HG02943 (cell line): ENCODE results near the gene USP46.

Experiments used
- ATAC-seq: cut with Tn5 transposase; IDR thresholded peaks from one replicate; pipeline ENCODE4 v1.9.1; 2021; ENCODE audit warnings: mild to moderate bottlenecking, low read depth, moderate library complexity; ENCODE audit not compliant: unreplicated experiment

The USP46 gene

GRCh38 chr4:52659001-52659721, at the start of gene USP46:
Gene USP46, minus strand, starts transcription at chr4:52659301. Its CDS starts 151 bp downstream, at chr4:52659150.
- ATAC-seq, result peak; percentile 88

GRCh38 chr4:52704661-52705060, 45.6 kb upstream of the USP46 start:
- no peak for ATAC-seq

GRCh38 chr4:52704133-52704532, 45.0 kb upstream of the USP46 start:
- no peak for ATAC-seq

DNA sequence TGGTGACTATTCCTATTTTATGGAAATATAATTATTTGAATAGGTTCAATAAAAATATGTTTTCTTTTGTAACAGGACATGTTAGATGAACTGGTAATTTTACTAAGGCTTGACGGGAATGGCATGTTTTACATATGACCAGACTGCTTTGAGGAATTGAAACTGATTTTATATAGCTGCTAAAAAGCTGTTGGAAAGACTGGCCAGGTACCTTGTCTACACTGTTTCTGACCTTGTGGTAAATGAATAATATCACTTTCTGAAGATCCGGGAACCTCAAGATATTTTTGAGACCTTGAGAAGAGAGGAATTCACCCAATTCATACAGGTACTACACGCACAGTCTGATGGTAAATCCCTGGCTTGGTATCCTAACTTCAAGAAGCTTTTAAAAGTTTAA, 42.1 kb upstream of the USP46 start:
- ATAC-seq, result peak; percentile 87

DNA sequence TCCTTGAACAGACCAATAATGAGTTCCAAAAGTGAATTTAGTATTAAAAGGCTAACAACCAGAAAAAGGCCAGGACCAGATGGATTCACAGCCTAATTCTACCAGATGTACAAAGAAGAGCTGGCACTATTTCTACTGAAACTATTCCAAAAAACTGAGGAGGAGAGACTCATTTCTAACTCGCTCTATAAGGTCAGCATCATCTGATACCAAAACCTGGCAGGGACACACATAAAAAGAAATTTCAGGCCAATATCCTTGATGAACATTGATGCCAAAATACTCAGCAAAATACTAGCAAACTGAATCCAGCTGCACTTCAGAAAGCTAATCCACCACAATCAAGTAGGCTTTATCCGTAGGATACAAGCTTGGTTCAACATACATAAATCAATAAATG, 35.8 kb upstream of the USP46 start:
- ATAC-seq, result no peak

GRCh38 chr4:52693492-52693891, 34.4 kb upstream of the USP46 start:
- ATAC-seq, result no peak

GRCh38 chr4:52689096-52689495, 30.0 kb upstream of the USP46 start:
- no peak for ATAC-seq

- ATAC-seq, result no peak
Measured at GRCh38 chr4:52687696-52688095, 28.6 kb upstream of the USP46 start.

DNA sequence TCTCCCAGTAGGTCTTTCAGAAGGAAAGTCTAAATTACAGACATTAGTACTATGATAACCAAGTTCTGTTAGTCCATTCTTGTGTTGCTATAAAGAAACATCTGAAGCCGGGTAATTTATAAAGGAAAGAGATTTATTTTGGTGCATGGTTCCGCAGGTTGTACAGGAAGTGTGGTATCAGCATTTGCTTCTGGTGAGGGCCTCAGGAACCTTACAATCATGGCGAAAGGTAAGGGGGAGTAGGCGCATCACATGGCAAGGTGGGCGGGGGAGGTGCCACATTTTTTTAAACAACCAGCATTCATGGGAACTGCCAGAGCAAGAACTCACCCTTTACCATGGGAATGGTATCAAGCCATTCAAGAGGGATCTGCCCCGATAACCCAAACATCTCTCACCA, 26.2 kb upstream of the USP46 start:
- ATAC-seq, result no peak

DNA sequence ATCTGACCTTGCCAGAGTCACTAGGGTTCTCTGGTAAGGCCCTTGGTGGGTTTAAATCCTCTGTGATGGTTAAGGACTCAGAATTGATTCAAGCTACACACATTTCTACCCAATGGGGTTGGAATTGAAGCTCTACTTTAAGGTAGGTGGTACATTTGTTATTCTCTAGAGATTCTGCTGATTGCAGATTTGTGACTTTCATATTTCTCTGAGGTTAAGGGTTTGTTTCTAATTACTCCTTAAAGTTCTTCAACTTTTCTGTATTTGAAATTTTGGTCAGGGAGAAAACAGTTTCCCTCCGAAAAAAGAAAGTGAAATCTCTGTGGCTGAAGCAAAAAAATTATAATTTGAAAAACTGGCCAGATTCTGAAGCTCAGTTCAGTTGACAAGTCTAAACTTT, 25.8 kb upstream of the USP46 start:
- no peak for ATAC-seq

GRCh38 chr4:52680381-52680780, 21.3 kb upstream of the USP46 start:
- ATAC-seq, result no peak

DNA sequence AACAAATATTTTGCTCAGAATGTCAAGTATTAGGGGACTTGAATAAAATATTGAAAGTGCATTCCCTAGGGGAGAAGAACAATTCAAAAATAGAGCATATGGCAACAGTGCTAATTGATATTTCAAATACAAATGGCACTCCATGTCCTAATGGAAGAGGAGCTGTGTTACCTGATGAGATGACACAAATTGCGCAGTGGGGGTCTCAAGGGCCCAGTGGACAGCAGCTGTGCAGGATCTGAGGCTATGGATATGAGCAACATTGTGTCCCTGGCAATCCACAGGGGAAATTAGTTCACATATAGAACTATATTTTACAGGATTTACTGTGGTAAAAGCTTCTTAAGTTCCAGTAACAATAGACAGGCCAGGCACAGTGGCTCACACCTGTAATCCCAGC, 17.4 kb upstream of the USP46 start:
- no peak for ATAC-seq

GRCh38 chr4:52675111-52675510, 16.0 kb upstream of the USP46 start:
- ATAC-seq, result no peak

DNA sequence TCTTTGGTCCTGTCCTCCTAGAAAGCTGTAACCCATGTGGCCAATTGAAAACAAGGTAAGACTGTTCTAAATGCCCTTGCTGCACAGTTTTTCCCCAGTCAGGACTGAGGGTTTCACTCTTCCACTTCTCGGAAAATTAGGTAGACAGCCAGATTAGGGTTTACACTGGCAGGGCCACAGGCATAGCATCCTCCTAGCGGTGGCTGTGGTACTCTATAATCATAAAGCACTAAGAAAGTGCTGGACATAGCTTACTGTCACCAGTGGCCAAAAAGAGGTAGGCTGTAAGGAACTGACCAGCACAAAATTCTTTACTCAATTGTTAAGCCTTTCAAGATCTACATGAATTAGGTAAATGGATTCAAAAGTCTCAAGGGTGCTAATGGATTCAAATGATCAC, 11.6 kb upstream of the USP46 start:
- ATAC-seq, result no peak

- ATAC-seq, result no peak
Measured at GRCh38 chr4:52670121-52670520, 11.0 kb upstream of the USP46 start.

GRCh38 chr4:52665592-52665991, 6.5 kb upstream of the USP46 start:
- peak; percentile 64 for ATAC-seq

DNA sequence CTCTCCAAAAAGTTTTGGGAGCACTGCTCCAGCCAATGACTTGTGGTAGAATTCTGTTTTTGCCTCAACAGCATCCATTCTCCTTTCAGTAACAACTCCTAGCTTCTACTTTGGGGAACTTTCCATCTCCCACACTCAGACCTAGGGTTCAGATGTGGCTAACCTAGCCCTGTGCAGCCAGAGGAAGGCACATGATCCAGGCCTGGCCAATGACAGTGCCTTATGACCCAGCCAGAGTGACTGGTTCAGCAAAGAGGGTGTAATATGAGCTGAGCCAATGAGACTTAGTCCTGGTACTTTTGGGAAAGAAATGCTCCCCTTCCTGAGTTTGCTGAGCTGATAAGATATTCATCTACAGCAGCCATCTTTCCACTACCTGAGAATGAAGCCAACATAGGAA, 5.4 kb upstream of the USP46 start:
- no peak for ATAC-seq

DNA sequence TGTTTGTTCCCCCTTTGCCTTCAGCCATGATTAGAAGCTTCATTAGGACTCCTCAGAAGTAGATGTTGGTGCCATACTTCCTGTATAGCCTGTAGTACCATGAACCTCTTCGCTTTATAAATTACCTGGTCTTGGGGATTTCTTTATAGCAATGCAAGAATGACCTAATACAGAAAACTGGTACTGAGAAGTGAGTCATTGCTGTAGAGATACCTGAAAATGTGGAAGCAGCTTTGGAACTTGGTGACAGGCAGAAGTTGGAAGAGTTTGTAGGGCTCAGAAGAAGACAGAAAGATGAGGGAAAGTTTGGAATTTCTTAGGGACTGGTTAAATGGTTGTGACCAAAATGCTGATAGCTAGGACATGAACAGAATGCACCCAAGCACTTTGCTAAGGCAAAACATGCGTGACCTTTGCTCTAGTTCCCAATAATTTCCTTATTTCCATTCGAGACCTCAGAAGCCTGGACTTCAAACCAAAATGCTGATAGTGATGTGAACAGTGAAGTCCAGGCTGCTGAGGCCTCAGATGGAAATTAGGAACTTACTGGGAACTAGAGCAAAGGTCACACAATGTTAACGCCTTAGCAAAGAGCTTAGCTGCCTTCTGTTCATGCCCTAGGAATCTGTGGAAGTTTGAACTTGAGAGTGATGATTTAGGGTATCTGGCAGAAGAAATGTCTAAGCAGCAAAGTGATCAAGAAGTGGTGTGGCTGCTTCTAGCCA, 3.0 kb upstream of the USP46 start:
- ATAC-seq, result no peak

- no peak for ATAC-seq
Measured at GRCh38 chr4:52660643-52661042, 1.5 kb upstream of the USP46 start.

GRCh38 chr4:52659722-52660261, 691 bp upstream of the USP46 start:
- peak; percentile 9 for ATAC-seq

- ATAC-seq, result peak; percentile 2
Measured at GRCh38 chr4:52658641-52659000, 480 bp downstream of the USP46 start.
